Gastrocnemius medialis (tissue), 4 donors: ENCODE data around the gene CDH23. TPM values are rescaled to one million over a fixed set of nuclear protein-coding genes. Genes with fewer than 3 reads are reported as not detected.

Experiments used
- ATAC-seq, 2 donors: fragments of 150-250 bp; one replicate each; pipeline ENCODE4 v1.9.1; 2016
- DNase-seq, 2 donors: peaks; one replicate each; pipeline ENCODE4 v3.0.0-alpha.2; 2019
- H3K27ac ChIP-seq, 4 donors: fragments of 200-600 bp; sonication (generic); 1 replicate in 1 of 4; 2 replicates in 3 of 4; pipeline ENCODE4 v1.5.1; 2016 to 2018; ENCODE audit warnings: mild to moderate bottlenecking in 2 of 4, moderate library complexity in 1 of 4
- H3K27me3 ChIP-seq, 3 donors: fragments of 200-600 bp; sonication (generic) in 2 of 3; 1 replicate in 1 of 3; 2 replicates in 2 of 3; pipeline versions ENCODE4 v1.5.1 to v1.6.0; 2016 to 2019; ENCODE audit warnings: mild to moderate bottlenecking in 1 of 3, moderate library complexity in 1 of 3
- H3K36me3 ChIP-seq, 2 donors: fragments of 200-600 bp; sonication (generic) in 1 of 2; one replicate each; pipeline ENCODE4 v1.5.1; 2017 to 2018
- H3K4me1 ChIP-seq, 2 donors: fragments of 200-600 bp; sonication (generic) in 1 of 2; one replicate each; pipeline ENCODE4 v1.5.1; 2016 to 2017; ENCODE audit warnings: mild to moderate bottlenecking in 2 of 2
- H3K4me3 ChIP-seq, 4 donors: fragments of 200-600 bp; sonication (generic) in 3 of 4; 1 replicate in 1 of 4; 2 replicates in 3 of 4; pipeline ENCODE4 v1.5.1; 2016 to 2019; ENCODE audit warnings: mild to moderate bottlenecking in 2 of 4
- H3K9me3 ChIP-seq, 3 donors: fragments of 200-600 bp; sonication (generic) in 2 of 3; 1 replicate in 1 of 3; 2 replicates in 2 of 3; pipeline ENCODE4 v1.5.1; 2016 to 2019
- POLR2A ChIP-seq, 2 donors: fragments of 450-650 bp; IDR thresholded peaks; one replicate each; pipeline ENCODE4 v1.6.1; 2017; ENCODE audit warnings: antibody characterized with exemption in 2 of 2, mild to moderate bottlenecking in 2 of 2, moderate library complexity in 2 of 2
- in situ Hi-C, 4 donors: fragments of 200-750 bp; cut with MboI; loops; one replicate each; pipeline versions ENCODE4 v1.15.0 to v1.8.0; 2017; ENCODE audit warnings: low sequenced_read_pairs in 4 of 4
- intact Hi-C: fragments of 100-400 bp; cut with DNase I; formaldehyde crosslinking; loops from one replicate; pipeline ENCODE4 v1.15.1; 2023; ENCODE audit warnings: low total_unique reads
- total RNA-seq, 4 donors: library from RNA; depleted of rRNA; stranded (reverse); fragments of >200 nt; gene quantifications; one replicate each; pipeline versions ENCODE4 v1.1.0 to v1.2.3, GENCODE V29; 2016
- TF ChIP-seq, protein P1 (sequence below), 5 experiments: fragments of 450-650 bp in 3 of 5; fragments of 200-600 bp in 2 of 5; sonication (generic) in 2 of 5; IDR thresholded peaks in 4 of 5; conservative IDR thresholded peaks in 1 of 5; 1 replicate in 4 of 5; 2 replicates in 1 of 5; pipeline ENCODE4 v1.5.1; 2016 to 2019; ENCODE audit warnings: antibody characterized with exemption in 5 of 5, mild to moderate bottlenecking in 3 of 5, moderate library complexity in 3 of 5

CDH23 gene
- total RNA-seq, 4 donors from 2014 or later: 0.53 to 1.8 (median 1.2) TPM

DNA sequence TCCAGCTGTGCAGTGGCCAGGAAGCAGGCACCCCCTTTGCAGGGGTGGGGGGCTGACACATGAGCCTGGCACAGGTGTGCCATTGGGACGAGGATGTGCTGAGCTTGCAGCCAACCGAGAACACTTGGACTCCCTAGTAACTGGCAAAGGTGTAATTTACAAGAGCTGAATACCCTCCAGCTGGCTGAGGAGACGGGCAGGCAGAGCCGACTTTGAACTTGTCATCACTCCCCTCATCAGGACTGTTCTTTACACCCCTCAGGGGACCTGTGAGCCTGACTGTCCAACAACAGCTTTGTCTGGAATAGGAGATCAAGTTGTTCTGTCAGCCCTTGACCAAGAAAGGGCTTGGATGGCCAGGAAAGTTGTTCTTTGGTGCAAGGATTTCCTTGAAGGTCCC lies 61.2 kb downstream of the CDH23 start:
- no peak overlapping the region for H3K4me3 ChIP-seq

GRCh38 chr10:71458387-71458786 lies 61.7 kb downstream of the CDH23 start:
- TF ChIP-seq POLR2A (IDR thresholded peaks at IDR 0.05): no peak
- TF ChIP-seq, protein P1, sequence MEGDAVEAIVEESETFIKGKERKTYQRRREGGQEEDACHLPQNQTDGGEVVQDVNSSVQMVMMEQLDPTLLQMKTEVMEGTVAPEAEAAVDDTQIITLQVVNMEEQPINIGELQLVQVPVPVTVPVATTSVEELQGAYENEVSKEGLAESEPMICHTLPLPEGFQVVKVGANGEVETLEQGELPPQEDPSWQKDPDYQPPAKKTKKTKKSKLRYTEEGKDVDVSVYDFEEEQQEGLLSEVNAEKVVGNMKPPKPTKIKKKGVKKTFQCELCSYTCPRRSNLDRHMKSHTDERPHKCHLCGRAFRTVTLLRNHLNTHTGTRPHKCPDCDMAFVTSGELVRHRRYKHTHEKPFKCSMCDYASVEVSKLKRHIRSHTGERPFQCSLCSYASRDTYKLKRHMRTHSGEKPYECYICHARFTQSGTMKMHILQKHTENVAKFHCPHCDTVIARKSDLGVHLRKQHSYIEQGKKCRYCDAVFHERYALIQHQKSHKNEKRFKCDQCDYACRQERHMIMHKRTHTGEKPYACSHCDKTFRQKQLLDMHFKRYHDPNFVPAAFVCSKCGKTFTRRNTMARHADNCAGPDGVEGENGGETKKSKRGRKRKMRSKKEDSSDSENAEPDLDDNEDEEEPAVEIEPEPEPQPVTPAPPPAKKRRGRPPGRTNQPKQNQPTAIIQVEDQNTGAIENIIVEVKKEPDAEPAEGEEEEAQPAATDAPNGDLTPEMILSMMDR (IDR thresholded peaks at IDR 0.05 in 4 of 5, conservative IDR thresholded peaks at IDR 0.05 in 1 of 5): no peak
- Histone ChIP-seq H3K4me3 (no peak overlapping the region), H3K27ac (no peak overlapping the region), H3K4me1 (peaks cover 0 to 10% of the 10 kb centered on the region in 2 donors), H3K27me3 (no peaks in the 10 kb centered on the region), H3K9me3 (no peaks in the 10 kb centered on the region), H3K36me3 (no peaks in the 10 kb centered on the region)
- intact Hi-C loops: no loop called here
- ATAC-seq: no peak
- in situ Hi-C loops: no loop called here
- no peak for DNase-seq

More for the DNA sequence above, 61.2 kb downstream of the CDH23 start:
- DNase-seq (no peak), ATAC-seq (no peak)
- intact Hi-C loops: no loop called here
- H3K4me1 ChIP-seq: peaks cover 0 to 6% of the 10 kb centered on the region in 2 donors
- no peaks in the 10 kb centered on the region for H3K36me3 ChIP-seq
- TF ChIP-seq POLR2A (IDR thresholded peaks at IDR 0.05): no peak
- TF ChIP-seq, protein P1 (IDR thresholded peaks at IDR 0.05 in 4 of 5, conservative IDR thresholded peaks at IDR 0.05 in 1 of 5): no peak
- H3K27me3 ChIP-seq: no peaks in the 10 kb centered on the region
- no peak overlapping the region for H3K27ac ChIP-seq
- no peaks in the 10 kb centered on the region for H3K9me3 ChIP-seq
- in situ Hi-C loops: no loop called here

GRCh38 chr10:71459513-71459912 lies 62.8 kb downstream of the CDH23 start:
- H3K4me1 ChIP-seq: peaks cover 0 to 10% of the 10 kb centered on the region in 2 donors
- intact Hi-C loops: no loop called here
- H3K27ac ChIP-seq: no peak overlapping the region
- H3K9me3 ChIP-seq: no peaks in the 10 kb centered on the region
- no peaks in the 10 kb centered on the region for H3K36me3 ChIP-seq
- TF ChIP-seq, protein P1 (IDR thresholded peaks at IDR 0.05 in 4 of 5, conservative IDR thresholded peaks at IDR 0.05 in 1 of 5): no peak
- TF ChIP-seq POLR2A (IDR thresholded peaks at IDR 0.05): no peak
- no peak for ATAC-seq
- in situ Hi-C loops: no loop called here
- no peak for DNase-seq
- H3K27me3 ChIP-seq: no peaks in the 10 kb centered on the region
- no peak overlapping the region for H3K4me3 ChIP-seq

- ATAC-seq (no peak), DNase-seq (no peak)
- no peak for TF ChIP-seq POLR2A (IDR thresholded peaks at IDR 0.05)
- TF ChIP-seq, protein P1 (IDR thresholded peaks at IDR 0.05 in 4 of 5, conservative IDR thresholded peaks at IDR 0.05 in 1 of 5): no peak
- peaks cover 0 to 10% of the 10 kb centered on the region in 2 donors for H3K4me1 ChIP-seq
- no peak overlapping the region for H3K4me3 ChIP-seq
- no peak overlapping the region for H3K27ac ChIP-seq
- in situ Hi-C loops (no loop called here), intact Hi-C loops (no loop called here)
- no peaks in the 10 kb centered on the region for H3K9me3 ChIP-seq
- H3K36me3 ChIP-seq: no peaks in the 10 kb centered on the region
- no peaks in the 10 kb centered on the region for H3K27me3 ChIP-seq
Measured at GRCh38 chr10:71460615-71461014, 63.9 kb downstream of the CDH23 start.

GRCh38 chr10:71461457-71461856 lies 64.7 kb downstream of the CDH23 start:
- Histone ChIP-seq H3K27me3 (no peaks in the 10 kb centered on the region), H3K36me3 (no peaks in the 10 kb centered on the region), H3K4me3 (no peak overlapping the region), H3K9me3 (no peaks in the 10 kb centered on the region), H3K4me1 (peaks cover 0 to 10% of the 10 kb centered on the region in 2 donors), H3K27ac (no peak overlapping the region)
- intact Hi-C loops (no loop called here), in situ Hi-C loops (no loop called here)
- no peak for TF ChIP-seq POLR2A (IDR thresholded peaks at IDR 0.05)
- TF ChIP-seq, protein P1 (IDR thresholded peaks at IDR 0.05 in 4 of 5, conservative IDR thresholded peaks at IDR 0.05 in 1 of 5): no peak
- no peak for ATAC-seq
- DNase-seq: no peak
